HG02938 (cell line): ENCODE results near the gene PLXND1.
"Not testable (repeated sequence)": the region's sequence is repeated elsewhere in the genome, so short reads cannot be mapped to it uniquely, and the experiment has no call there.

Source experiments
- ATAC-seq: cut with Tn5 transposase; IDR thresholded peaks from one replicate; pipeline ENCODE4 v1.9.1; 2021; ENCODE audit warnings: mild to moderate bottlenecking, moderate library complexity; ENCODE audit not compliant: unreplicated experiment

PLXND1 gene

DNA sequence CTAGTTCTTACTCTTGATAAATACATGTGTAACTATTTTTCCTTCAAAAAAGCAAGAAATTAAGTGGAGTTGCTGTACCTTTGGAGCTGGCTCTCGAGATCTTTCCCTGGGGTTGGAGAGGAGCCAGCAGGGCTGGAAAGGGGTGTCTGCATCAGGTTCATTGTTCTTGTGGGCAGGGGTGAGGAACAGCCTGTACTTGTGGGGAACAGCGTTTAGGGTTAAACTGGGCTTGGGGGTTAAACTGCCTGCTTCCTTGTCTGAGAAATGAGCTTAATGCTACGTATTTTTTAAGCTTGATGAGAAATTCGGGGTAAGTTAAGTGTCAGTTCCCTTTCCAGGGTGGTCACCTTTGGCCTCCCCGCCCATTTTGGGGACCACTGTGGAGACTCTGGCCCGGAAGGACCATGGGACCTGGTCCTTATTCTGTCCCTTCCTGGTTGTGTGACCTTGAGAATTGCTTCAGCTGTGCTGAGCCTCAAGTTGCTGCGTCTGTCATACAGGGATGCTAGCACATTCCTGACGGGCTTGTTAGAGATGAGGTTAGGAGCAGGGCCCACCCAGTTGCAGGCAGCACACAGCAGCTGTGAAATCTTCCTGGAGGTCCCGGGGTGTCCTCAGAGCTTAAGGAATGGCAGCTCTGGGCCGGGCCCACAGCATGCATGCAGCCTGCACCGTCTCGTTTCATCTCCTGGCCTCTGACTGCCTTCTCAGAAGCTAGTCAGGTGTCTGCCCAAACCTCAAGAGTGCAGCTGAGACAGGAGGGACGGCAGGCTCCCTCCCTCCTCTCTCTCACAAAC, 51.9 kb downstream of the PLXND1 start:
- ATAC-seq, result no peak

DNA sequence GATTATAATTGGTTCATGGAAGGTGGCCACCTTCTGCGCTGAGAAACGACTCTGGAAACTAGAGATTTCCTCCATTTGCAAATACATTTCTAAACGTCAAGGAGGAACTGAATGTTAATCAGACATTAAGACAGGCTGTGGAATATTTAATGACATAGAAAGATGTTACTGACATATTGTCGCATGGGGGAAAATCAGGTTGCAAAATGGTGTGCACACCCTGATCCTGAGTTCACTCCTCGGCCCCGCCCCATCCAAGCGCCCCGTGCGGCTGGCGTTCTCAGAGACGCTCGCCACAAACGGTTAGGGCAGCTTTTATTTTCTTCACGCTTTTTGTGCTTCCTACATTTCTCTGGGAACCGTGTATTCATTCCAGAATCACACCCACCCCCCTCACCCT, 52.8 kb downstream of the PLXND1 start:
- no peak for ATAC-seq

DNA sequence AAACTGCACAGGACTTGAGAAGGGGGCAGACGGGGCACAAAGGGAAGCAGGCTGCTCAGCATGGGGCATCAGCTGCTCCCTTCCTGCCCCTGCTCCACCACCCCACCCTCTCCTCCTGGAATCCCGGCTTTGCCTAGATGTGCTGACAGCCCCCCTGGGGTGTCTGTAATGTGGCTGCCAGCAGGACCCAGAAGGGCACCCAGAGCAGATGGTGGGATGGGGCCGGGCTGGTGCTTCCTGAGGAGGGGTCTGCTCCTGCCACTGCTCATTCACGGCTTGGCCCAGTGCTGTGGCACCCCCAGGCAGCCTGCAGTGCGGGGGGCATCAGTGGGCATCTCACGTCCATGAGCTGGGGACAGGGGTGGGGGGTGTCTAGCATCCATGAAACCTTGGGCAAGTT, 53.3 kb downstream of the PLXND1 start:
- no peak for ATAC-seq

DNA sequence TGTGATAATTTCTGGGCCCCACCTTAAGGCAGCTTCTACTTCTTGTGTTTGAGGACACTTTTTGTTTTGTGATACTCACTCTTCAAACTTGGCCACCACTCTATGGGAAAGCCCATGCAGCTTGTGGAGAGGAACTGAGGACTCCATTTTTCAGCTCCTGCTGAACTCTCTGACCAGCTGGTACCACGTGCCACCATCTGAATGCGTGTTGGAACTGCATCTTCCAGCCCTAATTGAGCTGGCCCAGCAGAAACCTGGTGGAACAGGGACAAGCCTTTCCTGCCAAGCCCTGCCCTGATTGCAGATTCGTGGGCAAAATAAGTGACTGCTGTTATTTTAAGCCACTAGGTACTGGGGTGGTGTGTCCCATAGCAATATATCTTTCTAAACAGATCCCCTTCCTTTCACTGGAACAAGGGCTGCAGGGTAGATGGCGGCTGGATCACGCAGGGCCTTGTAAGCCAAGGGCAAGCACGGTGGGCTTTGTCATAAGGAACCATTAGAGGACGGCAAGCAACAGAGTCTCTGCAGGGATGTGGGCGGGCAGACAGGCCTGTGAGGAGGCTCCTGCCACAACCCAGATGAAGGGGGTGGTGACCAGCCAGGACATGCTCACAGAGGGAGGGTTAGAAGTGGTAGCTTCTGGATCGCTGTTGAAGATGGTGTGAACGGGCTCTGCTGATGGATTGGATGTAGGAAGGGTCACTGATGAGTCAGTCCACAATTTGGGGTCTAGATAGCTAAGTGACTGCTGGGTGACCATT, 54.0 kb downstream of the PLXND1 start:
- ATAC-seq, result no peak

DNA sequence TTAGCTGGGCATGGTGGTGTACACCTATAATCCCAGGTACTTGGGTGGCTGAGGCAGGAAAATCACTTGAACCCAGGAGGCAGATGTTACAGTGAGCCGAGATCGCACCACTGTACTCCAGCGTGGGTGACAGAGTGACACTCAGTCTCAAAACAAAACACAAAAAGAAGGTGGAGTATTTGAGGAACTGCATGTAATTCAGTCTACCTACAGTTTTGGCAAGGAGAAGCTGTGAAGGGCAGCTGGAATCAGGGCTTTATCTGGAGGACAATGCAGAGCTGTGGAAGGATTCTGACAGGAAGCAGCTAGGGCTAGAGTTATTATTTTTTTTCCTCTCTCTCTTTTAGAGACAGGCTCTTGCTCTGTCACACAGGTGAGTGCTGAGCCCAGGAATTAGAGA, 56.7 kb downstream of the PLXND1 start:
- ATAC-seq, result no peak

DNA sequence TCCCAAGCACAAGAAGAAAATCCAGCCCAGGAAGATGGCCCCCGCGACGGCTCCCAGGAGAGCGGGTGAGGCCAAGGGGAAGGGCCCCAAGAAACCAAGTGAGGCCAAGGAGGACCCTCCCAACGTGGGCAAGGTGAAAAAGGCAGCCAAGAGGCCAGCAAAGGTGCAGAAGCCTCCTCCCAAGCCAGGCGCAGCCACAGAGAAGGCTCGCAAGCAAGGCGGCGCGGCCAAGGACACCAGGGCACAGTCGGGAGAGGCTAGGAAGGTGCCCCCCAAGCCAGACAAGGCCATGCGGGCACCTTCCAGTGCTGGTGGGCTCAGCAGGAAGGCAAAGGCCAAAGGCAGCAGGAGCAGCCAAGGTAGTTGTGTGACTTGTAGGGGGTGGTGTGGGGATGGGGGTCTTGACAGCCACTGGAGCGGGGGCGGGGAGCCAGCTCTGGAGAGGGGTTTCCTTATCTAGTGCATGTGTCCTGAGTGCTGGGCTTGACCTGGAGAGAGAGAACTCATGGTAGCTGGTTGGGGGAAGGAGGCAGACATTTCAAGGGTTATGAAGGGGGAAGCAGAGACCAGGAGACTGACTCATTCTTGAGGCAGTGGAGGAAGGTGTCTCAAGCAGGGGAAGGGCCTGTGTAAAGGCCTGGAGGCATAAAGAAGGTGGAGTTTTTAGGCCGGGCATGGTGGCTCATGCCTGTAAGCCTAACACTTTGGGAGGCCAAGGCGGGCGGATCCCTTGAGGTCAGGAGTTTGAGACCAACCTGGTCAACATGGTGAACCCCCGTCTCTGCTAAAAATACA, 57.3 kb downstream of the PLXND1 start:
- no peak for ATAC-seq

DNA sequence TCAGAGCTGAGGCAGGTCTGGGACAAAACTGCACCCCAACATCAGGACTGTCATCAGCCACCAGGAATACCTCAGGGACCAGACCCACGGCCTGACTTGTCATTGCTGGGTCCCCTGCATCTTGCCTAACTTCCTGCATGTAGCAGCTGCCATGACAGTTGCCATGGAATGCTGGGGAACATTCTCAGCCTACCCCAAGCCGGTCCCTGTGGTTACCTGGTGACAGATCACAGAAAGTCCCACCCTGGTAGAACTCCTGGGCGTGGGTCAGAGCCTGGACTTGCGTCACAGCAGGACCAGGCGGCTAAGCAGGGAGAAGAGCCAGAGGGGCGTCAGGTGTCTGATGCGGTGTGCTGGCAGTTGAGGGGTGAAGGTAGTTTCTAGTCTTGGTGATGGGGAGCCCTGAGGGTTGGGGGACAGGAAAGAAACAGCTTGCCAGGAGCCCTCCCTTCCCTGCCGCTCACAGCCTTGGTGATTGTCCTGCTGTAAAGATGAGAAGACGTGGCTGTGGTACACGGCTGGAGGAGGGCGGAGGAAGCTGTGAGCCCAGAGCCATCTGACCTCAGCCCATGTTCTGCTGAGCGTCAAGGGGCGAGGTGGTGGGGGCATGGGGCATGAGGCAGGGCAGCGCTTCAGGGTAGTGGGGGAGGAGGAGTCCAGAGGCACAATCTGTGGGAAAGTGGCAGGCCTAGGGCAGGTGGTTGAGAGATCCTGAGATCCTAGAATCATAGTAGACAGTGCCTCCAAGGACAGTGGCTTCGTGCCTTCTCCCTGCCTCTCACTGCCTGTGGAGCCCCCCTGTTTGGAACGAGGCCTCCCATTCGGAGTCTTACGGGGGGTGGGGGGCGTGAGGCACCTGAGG, 58.1 kb downstream of the PLXND1 start:
- ATAC-seq, result no peak

DNA sequence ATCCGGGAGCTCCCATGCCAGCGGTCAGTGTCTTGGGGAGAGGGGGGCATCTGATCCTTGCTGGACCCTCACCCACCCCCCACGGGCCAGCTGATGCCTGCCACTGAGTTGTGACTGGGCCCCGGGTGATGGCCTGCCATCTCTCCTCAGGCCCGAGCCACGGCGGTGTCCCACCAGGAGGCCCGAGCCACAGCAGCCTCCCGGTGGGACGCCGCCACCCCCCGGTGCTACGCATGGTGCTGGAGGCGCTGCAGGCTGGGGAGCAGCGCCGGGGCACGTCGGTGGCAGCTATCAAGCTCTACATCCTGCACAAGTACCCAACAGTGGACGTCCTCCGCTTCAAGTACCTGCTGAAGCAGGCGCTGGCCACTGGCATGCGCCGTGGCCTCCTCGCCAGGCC, 59.2 kb downstream of the PLXND1 start:
- ATAC-seq, result no peak

DNA sequence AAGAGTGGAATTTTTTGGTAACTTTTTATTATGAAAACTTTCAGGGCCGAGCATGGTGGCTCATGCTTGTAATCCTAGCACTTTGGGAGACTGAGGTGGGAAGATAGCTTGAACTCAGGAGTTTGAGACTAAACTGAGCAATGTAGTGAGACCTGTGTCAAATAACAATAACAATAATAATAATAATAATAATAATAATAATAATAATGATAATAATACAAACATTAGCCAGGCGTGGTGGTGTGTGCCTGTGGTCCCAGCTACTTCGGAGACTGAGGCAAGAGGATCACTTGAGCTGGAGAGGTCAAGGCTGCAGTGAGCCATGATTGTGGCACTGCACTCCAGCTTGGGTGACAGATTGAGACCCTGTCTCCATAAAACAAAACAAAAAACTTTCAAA, 60.5 kb downstream of the PLXND1 start:
- not testable (repeated sequence) for ATAC-seq

DNA sequence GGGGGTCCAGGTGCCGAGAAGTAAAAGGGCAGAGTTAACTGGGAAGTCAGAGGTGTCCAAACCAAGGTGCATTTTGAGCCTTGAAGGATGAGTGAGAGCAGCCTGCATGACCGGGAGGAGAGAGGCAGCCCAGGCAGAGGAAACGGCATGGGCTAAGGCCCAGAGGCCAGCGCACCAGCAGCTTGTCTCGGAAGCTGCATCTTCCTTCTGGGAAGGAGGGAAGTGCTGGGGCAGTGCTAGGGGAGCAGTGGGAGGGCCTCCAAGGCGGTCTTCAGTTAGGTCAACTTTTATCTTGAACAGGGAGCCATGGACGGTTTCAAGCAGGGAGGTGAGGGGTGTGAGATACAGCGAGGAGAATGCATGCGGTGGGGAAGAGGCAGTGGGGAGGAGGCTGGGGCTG, 62.5 kb downstream of the PLXND1 start:
- no peak for ATAC-seq

DNA sequence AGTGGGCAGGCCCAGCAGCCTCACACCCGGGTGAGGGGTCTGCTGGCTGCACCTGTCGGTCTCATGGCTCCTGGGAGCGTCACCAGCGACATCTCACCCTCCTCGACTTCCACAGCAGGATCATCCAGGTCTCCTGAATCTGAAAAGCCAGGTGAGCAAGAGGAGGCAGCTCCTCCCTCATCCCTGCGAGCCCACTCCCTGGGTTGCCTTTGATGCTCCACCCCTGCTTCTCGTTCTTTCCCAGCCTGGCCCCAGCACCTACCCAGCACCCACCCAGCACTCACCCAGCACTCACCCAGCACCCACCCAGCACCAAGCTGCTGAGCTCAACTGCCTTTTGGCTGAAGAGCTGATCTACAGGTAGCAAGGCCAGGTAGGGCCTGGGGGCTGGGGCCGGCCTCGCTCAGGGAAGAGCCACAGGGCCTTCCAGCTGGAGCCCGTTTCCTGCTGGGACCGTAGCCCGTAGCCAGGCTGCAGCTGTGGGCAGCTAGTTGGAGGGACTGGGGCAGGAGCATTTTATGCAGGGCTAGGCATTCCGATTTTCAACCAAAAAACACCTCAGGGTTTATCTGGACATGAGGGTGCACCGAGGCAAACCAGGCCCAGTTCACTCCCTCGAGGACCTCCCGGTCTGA, 63.2 kb downstream of the PLXND1 start, which contains the start of gene H1-8:
Gene H1-8, plus strand, starts transcription at position 20 of the 635 bp plus-strand sequence. Its CDS starts 44 bp downstream, at position 64.
- ATAC-seq, result no peak

DNA sequence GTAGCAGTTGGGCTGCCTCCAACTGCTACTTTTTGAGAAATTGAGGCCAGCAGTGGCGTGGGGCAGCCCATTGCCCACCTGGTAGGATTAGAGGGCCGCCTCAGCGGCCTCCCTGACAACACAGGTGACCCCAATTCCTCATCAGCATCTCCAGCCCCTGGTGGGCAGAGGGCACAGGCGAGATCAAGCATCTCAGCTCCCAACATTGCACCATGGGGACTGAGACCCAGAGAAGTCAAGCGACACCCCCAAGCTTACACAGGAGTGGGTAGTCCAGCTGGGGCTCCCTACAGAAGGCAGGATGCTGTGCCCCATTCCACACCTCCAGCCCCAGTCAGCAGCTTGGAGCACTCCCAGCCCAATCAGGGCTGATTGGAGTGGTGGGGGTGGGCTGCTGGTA, 63.7 kb downstream of the PLXND1 start:
- no peak for ATAC-seq

DNA sequence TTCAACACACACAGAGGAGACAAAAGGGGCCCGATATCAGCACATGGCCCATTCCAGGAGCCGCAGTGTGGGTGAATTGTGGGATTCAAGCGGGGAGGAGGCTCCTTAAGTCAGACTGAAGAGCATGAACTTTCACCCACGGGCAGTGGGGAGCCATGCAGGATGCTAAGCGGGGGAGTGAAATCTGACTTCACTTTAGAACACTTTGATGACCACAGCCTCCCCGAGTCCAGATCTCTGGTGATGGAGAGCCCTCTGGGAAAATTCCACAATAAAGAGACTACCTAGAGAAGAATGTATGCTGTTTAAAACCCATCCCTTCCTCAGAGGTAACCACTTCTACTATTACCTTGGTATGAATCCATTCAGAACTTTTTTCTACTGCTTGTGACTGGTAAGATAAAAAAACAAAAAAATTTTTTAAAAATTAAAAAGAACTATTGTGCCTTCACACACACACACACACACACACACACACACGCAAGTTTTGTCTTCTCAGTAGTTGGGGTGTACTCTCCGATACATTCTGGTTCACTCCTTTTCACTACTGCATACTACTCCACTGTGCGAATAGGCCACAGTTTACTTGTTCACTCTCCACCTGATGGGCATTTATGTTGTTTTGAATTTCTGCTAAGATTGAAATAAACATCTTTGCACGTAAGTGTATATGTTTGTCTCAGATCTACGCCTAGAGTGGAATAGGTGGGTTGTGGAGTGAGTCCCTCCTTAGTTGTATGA, 65.5 kb downstream of the PLXND1 start:
- no peak for ATAC-seq

DNA sequence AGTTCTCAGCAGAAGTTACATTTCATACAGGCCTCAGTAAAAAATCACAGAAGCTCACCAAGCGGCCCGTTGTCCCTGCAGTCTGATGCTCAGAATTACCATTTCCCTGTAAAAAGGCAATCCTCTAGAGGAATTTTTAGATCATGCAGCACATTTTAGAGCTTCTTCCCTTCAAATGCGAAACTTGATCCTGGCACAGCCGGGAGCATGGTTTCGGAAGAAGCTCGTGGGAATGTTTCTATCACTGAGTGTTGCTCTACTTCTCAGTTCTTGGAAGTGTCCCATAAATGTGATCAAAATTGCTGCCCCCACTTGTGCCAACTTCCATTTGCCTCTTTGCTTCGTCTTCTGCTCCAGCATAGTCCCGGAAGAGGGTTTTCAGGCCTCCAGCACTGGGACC, 67.3 kb downstream of the PLXND1 start:
- ATAC-seq, result no peak

DNA sequence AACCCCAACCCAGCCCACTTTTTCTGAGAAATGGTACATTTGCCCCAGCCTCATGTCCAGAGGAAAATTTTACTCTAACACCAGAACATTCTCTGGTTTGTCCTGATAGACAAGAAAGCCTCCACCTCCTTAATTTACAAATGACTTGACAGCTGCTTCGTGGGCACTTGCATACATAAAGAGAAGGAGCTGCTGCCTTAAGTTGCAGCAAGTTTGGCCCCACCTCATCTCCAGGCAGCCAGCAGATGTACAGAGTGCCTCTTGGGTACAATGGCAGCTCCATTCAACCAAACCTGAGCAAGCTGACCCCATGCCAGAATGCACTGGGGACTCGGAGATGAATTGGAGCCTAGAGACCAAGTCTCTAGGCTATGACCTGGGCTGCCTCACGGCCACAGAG, 69.7 kb downstream of the PLXND1 start:
- no peak for ATAC-seq

DNA sequence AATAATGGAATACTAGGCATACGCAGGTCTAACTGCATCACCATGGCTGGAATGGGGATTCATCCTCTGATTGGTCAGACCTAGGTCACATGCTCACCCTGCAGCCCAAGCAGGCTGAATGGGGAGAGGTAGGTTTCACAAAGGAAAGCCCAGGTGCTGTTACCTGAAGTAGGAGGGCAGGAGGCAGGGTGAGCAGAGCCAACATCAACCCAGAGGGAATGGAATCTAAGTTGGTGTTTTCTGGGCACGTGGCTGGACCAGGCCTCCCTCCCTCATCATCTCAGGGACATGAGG, 70.2 kb downstream of the PLXND1 start:
- no peak for ATAC-seq

DNA sequence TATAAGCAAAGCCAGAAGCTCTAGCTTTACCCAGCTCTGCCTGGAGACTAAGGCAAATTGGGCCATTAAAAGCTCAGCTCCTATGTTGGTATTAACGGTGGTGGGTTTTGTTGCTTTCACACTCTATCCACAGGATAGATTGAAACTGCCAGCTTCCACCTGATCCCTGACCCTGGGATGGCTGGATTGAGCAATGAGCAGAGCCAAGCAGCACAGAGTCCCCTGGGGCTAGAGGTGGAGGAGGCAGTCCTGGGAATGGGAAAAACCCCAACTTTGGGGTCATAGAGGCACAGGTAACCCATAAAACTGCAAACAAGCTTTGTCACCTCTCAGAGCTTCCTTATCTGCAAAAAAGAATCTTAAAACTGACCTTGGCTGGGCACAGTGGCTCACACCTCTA, 71.4 kb downstream of the PLXND1 start:
- ATAC-seq, result no peak

DNA sequence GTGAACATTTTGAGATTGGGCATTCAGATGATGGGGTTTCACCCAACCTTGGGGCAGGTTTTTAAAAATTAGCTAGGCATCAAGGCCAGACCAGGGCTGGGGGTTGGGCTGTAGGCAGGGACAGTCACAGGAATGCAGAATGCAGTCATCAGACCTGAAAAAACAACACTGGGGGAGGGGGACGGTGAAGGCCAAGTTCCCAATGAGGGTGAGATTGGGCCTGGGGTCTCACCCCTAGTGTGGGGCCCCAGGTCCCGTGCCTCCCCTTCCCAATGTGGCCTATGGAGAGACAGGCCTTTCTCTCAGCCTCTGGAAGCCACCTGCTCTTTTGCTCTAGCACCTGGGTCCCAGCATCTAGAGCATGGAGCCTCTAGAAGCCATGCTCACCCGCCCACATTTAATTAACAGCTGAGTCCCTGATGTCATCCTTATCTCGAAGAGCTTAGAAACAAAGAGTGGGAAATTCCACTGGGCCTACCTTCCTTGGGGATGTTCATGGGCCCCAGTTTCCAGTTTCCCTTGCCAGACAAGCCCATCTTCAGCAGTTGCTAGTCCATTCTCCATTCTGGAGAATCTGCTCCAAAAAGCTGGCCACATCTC, 71.9 kb downstream of the PLXND1 start:
- no peak for ATAC-seq

DNA sequence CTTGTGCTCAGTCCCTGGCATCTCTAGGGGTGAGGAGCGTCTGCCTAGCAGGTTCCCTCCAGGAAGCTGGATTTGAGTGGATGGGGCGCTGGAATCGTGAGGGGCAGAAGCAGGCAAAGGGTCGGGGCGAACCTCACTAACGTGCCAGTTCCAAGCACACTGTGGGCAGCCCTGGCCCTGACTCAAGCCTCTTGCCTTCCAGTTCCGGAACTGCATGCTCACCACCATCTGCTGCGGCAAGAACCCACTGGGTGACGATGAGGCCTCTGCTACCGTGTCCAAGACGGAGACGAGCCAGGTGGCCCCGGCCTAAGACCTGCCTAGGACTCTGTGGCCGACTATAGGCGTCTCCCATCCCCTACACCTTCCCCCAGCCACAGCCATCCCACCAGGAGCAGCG, 73.1 kb downstream of the PLXND1 start:
- no peak for ATAC-seq
